GM12873 (cell line): Measurements from ENCODE around the gene LDB1.

ENCODE experiments used
- CTCF ChIP-seq: IDR thresholded peaks from 2 replicates; pipeline ENCODE4 v1.5.1; 2012; ENCODE audit warnings: low read depth, mild to moderate bottlenecking, moderate library complexity, low read length, control low read depth; ENCODE audit not compliant: insufficient read depth; ENCODE audit errors: missing control alignments

The LDB1 gene

GRCh38 chr10:102083541-102083940 lies 36.6 kb downstream of the LDB1 start:
- TF ChIP-seq CTCF: no peak

- TF ChIP-seq CTCF: peak; percentile 98
Measured at GRCh38 chr10:102072673-102073527, 47.3 kb downstream of the LDB1 start.

GRCh38 chr10:102069071-102069470 lies 51.1 kb downstream of the LDB1 start:
- TF ChIP-seq CTCF: no peak

- TF ChIP-seq CTCF: no peak
Measured at GRCh38 chr10:102068216-102068615, 52.0 kb downstream of the LDB1 start.

- TF ChIP-seq CTCF: no peak
Measured at GRCh38 chr10:102067091-102067916, 52.9 kb downstream of the LDB1 start.

GRCh38 chr10:102066399-102067088 lies 53.6 kb downstream of the LDB1 start:
- TF ChIP-seq CTCF: no peak
